NK-92 (cell line): ENCODE measurements around the gene MUC20.
"Not testable (repeated sequence)": the region's sequence is repeated elsewhere in the genome, so short reads cannot be mapped to it uniquely, and the experiment has no call there.

ENCODE experiments used
- DNase-seq: peaks from one replicate; lab custom pipeline; 2025; ENCODE audit not compliant: unreplicated experiment; lab: John Stamatoyannopoulos, UW

Gene MUC20

DNA sequence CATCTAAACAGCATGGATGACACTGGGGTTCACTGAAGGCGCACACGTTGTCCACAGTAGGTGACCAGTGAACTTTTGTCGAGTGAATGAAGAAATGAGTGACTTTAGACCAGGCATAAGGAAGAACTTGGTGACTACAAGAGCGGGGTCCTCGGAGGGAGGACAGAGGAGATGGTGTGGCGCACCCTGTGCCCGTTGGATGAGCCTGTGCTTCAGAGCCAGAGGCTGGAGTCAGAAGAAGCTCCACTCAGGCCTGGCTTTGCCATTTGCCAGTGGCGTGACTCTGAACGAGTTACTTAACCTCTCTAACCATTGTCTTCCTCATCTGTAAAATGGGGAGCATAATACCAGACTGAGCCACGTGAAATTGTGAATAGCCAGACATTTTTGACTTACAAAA is 48.8 kb downstream of the MUC20 start:
- no peak for DNase-seq

DNA sequence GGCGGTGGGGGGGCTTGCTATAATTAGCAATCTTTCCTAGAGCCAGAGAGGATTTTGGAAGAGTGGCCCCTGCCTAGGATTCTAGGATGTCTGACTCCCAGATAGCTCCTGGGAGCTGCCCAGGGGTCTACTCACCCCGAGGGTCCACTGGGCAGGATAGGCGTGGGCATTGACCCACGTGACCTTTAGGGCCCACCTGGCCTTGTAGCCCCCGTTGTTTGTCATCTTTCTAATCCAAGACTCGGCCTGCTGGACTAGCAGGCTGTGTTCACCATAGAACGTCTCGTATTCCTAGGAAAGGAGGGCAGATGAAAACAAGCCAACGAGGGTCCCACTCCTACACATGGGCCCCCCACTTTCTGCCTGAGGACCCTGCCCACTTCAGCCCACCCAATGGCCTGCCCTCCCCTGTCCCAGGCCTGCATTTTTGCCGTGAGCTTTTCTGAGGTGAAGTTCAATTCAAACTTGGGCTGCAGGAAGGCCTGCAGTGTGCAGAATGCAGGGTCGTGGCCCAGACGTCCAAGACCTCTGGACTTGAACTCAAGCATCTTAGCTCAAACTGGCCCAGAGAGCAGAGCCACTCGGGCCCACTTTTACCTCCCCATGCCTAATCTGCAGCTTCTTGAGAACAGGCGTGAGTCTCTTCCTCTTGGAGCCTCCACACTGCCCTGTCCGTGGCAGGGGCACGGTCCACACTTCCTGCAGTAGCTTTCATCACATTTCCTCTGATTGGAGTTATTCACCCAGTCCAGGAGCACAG is 49.5 kb downstream of the MUC20 start:
- no peak for DNase-seq

DNA sequence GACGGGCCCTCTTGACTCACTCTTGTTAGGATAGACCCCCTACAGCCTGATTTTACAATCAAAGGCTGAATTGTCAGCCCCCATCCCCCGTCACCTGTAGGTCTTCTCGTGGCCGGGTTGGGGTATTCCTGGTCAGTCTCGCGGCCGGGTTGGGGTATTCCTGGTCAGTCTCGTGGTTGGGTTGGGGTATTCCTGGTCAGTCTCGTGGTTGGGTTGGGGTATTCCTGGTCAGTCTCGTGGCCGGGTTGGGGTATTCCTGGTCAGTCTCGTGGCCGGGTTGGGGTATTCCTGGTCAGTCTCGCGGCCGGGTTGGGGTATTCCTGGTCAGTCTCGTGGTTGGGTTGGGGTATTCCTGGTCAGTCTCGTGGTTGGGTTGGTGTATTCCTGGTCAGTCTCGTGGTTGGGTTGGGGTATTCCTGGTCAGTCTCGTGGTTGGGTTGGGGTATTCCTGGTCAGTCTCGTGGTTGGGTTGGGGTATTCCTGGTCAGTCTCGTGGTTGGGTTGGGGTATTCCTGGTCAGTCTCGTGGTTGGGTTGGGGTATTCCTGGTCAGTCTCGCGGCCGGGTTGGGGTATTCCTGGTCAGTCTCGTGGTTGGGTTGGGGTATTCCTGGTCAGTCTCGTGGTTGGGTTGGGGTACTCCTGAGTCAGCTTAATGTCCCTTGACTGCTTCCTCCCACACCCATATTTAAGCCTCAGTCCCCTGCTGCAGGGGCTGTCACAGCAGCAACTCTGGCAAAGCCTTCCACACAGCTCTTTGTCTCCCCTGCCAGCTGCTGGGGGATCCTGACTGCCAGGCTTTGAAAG is 50.3 kb downstream of the MUC20 start:
- DNase-seq, result not testable (repeated sequence)

DNA sequence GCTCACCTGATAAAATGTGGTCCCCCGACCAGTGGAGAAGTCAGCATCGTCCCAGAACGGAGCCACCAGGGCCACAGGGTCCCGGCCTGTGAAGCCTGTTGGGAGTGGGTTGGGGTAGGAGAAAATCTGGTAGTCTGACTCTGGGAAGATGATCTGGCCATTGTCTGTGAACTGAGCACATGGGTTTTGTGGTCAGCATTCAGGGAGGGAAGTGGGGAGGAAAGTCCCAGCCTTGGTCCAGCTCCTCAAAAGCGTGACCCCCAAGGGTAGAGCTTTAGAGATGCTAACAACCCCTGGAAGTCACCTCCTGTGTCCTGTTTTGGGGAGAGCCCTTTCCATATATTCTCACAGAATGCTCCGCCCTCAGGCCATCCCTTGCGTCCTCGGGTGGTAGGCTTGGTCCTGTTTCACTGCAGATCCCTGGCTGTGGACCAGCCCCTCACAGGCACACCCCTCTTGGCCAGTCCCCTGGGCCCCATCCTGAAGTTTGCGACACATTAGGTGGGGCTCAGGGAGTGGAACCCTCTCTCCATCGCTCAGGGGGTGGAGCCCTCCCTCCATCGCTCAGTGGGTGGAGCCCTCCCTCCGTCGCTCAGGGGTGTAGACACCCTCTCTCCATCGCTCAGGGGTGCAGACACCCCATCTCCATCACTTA is 51.0 kb downstream of the MUC20 start:
- no peak for DNase-seq

DNA sequence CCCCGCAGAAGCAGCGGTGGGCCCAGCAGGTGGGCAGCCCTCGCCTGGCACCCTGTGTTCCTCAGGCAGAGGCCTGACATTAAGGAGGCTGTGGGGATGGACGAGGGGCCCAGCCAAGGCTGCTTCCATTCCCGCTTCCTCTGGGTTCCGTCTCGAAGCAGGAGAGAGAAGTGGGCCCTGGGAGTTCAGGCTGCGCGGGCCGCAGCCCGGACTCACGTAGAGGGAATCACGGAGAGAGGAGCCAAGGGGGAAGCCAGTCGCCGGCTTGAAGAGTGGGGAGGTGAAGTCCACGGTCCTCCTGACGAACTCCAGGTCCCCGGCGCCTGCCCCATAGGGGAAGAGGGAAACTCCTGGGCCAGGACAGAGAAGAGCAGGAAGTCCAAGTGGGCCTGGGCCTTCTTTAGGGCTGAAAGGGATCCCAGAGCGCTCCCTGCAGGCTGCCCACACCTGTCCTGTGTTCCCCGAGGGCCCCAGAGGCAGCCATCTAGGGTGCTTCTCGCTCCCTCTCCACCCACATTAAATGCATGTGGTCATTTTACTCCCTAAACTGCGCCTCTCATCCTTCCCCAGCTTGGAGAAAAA is 53.3 kb downstream of the MUC20 start:
- DNase-seq, result no peak

DNA sequence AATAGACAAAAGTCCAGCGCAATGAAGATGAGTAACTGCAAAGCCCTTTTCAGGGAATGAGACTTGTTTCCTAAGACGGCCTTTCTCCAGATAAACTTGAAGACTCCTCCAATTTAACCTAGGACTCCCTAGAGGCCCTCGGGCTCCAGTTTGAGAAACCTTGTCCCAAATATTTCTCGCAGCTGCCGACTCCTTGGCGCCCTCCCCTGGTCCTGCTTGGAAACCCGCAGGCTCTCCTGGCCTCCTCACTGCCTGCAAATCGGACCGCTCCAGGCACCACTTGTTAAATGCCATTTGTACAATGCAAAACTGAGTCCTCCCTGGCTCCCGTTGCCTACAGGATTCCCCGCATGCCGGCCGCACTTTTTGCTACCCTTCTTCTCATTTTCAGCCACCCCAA is 54.1 kb downstream of the MUC20 start:
- no peak for DNase-seq

DNA sequence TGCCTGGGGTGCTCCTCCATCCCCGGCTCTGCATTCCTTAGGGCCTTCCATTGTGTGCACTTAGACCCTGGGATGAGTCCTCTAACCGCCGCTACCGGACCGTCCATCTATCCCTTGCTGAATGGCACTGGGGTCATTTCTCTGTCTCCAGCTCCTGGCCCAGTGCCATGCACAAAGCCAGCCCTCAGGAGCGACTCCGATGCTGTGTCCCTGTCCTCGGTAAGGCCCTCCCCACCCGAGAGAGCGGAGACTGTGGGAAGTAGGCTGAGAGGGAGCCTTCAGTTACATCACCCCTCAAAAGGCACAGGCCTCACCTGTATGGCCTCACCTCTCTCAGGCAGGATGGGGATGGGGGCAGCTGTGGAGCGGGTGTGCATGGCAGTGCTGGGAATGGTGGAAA is 57.2 kb downstream of the MUC20 start:
- DNase-seq, result no peak

DNA sequence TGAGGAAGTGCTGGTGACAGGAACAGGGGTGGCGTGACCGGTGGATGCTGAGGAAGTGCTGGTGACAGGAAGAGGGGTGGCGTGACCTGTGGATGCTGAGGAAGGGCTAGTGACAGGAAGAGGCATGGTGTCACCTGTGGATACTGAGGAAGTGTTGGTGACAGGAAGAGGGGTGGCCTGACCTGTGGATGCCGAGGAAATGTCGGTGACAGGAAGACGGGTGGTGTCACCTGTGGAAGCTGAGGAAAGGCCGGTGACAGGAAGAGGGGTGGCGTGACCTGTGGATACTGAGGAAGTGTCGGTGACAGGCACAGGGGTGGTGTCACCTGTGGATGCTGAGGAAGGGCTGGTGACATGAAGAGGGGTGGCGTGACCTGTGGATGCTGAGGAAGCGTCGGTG is 60.5 kb downstream of the MUC20 start:
- DNase-seq, result not testable (repeated sequence)
